WTC11 (cell line): Measurements from ENCODE around the gene P2RY11. TPM values are rescaled to one million over a fixed set of nuclear protein-coding genes. Genes with fewer than 3 reads are reported as not detected.

Experiments
- ATAC-seq: fragments of 200-7000 bp; cut with Tn5 transposase; 2 replicates; pipeline ENCODE4 v1.10.0; 2021; ENCODE audit warnings: mild to moderate bottlenecking, moderate library complexity
- CTCF ChIA-PET: fragments of 300-600 bp; sonication (Branson Sonifier 250); formaldehyde crosslinking; loops from one replicate; lab custom pipeline; 2021; ENCODE audit warnings: antibody characterized with exemption; lab: Charles Lee
- POLR2A ChIA-PET: fragments of 350-600 bp; sonication (Branson Sonifier 250); formaldehyde crosslinking; loops from one replicate; lab custom pipeline; 2021; ENCODE audit warnings: antibody characterized with exemption; lab: Charles Lee
- DNase-seq: peaks from one replicate; pipeline ENCODE4 v3.0.0; 2021; ENCODE audit warnings: low spot score
- H3K27ac Mint-ChIP-seq: 2 replicates; pipeline ENCODE4 v1.8.0; 2021; ENCODE audit warnings: mixed read lengths
- H3K27me3 Mint-ChIP-seq: 2 replicates; pipeline ENCODE4 v1.8.0; 2021; ENCODE audit warnings: low read depth, mild to moderate bottlenecking, moderate library complexity, mixed read lengths
- H3K36me3 Mint-ChIP-seq: 2 replicates; pipeline ENCODE4 v1.8.0; 2021; ENCODE audit warnings: mixed read lengths
- H3K4me1 Mint-ChIP-seq: 2 replicates; pipeline ENCODE4 v1.8.0; 2022; ENCODE audit warnings: mixed read lengths
- H3K4me3 Mint-ChIP-seq: 2 replicates; pipeline ENCODE4 v1.8.0; 2021; ENCODE audit warnings: mild to moderate bottlenecking, moderate library complexity, mixed read lengths
- H3K9me3 Mint-ChIP-seq: 2 replicates; pipeline ENCODE4 v1.8.0; 2021; ENCODE audit warnings: mixed read lengths
- ATF1 ChIP-seq: sonication (generic); formaldehyde crosslinking; IDR thresholded peaks from 2 replicates; pipeline ENCODE4 v1.8.1; 2023; ENCODE audit warnings: mild to moderate bottlenecking, moderate library complexity, missing genetic modification reagents
- CREB1 ChIP-seq: sonication (generic); formaldehyde crosslinking; IDR thresholded peaks from 2 replicates; pipeline ENCODE4 v1.8.0; 2023; ENCODE audit warnings: mild to moderate bottlenecking, missing genetic modification reagents
- CREM ChIP-seq: sonication (generic); formaldehyde crosslinking; IDR thresholded peaks from 2 replicates; pipeline ENCODE4 v1.8.1; 2022; ENCODE audit warnings: mild to moderate bottlenecking, missing genetic modification reagents, moderate library complexity
- ELF4 ChIP-seq: sonication (generic); formaldehyde crosslinking; IDR thresholded peaks from 2 replicates; pipeline ENCODE4 v1.8.1; 2022; ENCODE audit warnings: low read depth, mild to moderate bottlenecking, moderate library complexity, missing genetic modification reagents
- EMX1 ChIP-seq: fragments of 250-450 bp; sonication (Bioruptor Pico); IDR thresholded peaks from 2 replicates; pipeline ENCODE4 v1.8.0; 2021; ENCODE audit warnings: mild to moderate bottlenecking
- ESRRA ChIP-seq: sonication (generic); formaldehyde crosslinking; IDR thresholded peaks from 2 replicates; pipeline ENCODE4 v1.8.1; 2022; ENCODE audit warnings: mild to moderate bottlenecking, missing genetic modification reagents, borderline replicate concordance
- JAZF1 ChIP-seq: fragments of 250-450 bp; sonication (Bioruptor Pico); IDR thresholded peaks from 2 replicates; pipeline ENCODE4 v1.9.0; 2021; ENCODE audit warnings: moderate library complexity, mild to moderate bottlenecking, inconsistent platforms
- NFATC4 ChIP-seq: fragments of 250-450 bp; sonication (Bioruptor Pico); IDR thresholded peaks from 2 replicates; pipeline ENCODE4 v1.9.0; 2021; ENCODE audit warnings: mild to moderate bottlenecking
- NFE2L1 ChIP-seq: sonication (generic); formaldehyde crosslinking; IDR thresholded peaks from 2 replicates; pipeline ENCODE4 v1.8.1; 2023; ENCODE audit warnings: missing genetic modification reagents
- NFYB ChIP-seq: sonication (generic); formaldehyde crosslinking; conservative IDR thresholded peaks from 2 replicates; pipeline ENCODE4 v1.8.0; 2022; ENCODE audit warnings: low read depth, missing genetic modification reagents
- NR3C1 ChIP-seq: sonication (generic); formaldehyde crosslinking; conservative IDR thresholded peaks from 2 replicates; pipeline ENCODE4 v1.8.1; 2023; ENCODE audit warnings: low read depth, mild to moderate bottlenecking, missing genetic modification reagents
- OVOL2 ChIP-seq: fragments of 250-450 bp; sonication (Bioruptor Pico); IDR thresholded peaks from 2 replicates; pipeline ENCODE4 v1.9.0; 2021; ENCODE audit warnings: mild to moderate bottlenecking, borderline replicate concordance
- RELA ChIP-seq: sonication (generic); formaldehyde crosslinking; IDR thresholded peaks from 2 replicates; pipeline ENCODE4 v1.8.1; 2022; ENCODE audit warnings: missing genetic modification reagents, mild to moderate bottlenecking, borderline replicate concordance
- ZBTB21 ChIP-seq: sonication (generic); formaldehyde crosslinking; IDR thresholded peaks from 2 replicates; pipeline ENCODE4 v1.8.1; 2023; ENCODE audit warnings: mild to moderate bottlenecking, missing genetic modification reagents, borderline replicate concordance
- ZNF219 ChIP-seq: sonication (generic); formaldehyde crosslinking; IDR thresholded peaks from 2 replicates; pipeline ENCODE4 v1.8.0; 2023; ENCODE audit warnings: missing genetic modification reagents, mild to moderate bottlenecking, borderline replicate concordance
- ZNF263 ChIP-seq: sonication (generic); formaldehyde crosslinking; IDR thresholded peaks from 2 replicates; pipeline ENCODE4 v1.8.1; 2022; ENCODE audit warnings: low read depth, mild to moderate bottlenecking, moderate library complexity, missing genetic modification reagents
- ZNF671 ChIP-seq: fragments of 250-450 bp; sonication (Bioruptor Pico); IDR thresholded peaks from 2 replicates; pipeline ENCODE4 v1.8.0; 2021; ENCODE audit warnings: mild to moderate bottlenecking
- total RNA-seq: library from RNA; stranded (reverse); gene quantifications from 3 replicates; pipeline ENCODE4 v1.2.3, GENCODE V29; 2021
- TF ChIP-seq, protein P1 (sequence below): fragments of 250-450 bp; sonication (Bioruptor Pico); IDR thresholded peaks from 2 replicates; pipeline ENCODE4 v1.9.0; 2021; ENCODE audit warnings: mild to moderate bottlenecking, borderline replicate concordance
- TF ChIP-seq, protein P2 (sequence below): sonication (generic); formaldehyde crosslinking; conservative IDR thresholded peaks from 2 replicates; pipeline ENCODE4 v1.8.1; 2023; ENCODE audit warnings: mild to moderate bottlenecking, low read depth, missing genetic modification reagents, moderate library complexity
- TF ChIP-seq, protein P3 (sequence below): sonication (generic); formaldehyde crosslinking; IDR thresholded peaks from 2 replicates; pipeline ENCODE4 v1.8.1; 2023; ENCODE audit warnings: mild to moderate bottlenecking, missing genetic modification reagents
- TF ChIP-seq, protein P4 (sequence below): sonication (generic); formaldehyde crosslinking; IDR thresholded peaks from 2 replicates; pipeline ENCODE4 v1.8.1; 2022; ENCODE audit warnings: low read depth, mild to moderate bottlenecking, moderate library complexity, missing genetic modification reagents, borderline replicate concordance
- TF ChIP-seq, protein P5 (sequence below): sonication (generic); formaldehyde crosslinking; IDR thresholded peaks from 2 replicates; pipeline ENCODE4 v1.8.0; 2022; ENCODE audit warnings: mild to moderate bottlenecking, missing genetic modification reagents

Gene P2RY11
- total RNA-seq, 1 experiment from 2014 or later, result 21.0 TPM

DNA sequence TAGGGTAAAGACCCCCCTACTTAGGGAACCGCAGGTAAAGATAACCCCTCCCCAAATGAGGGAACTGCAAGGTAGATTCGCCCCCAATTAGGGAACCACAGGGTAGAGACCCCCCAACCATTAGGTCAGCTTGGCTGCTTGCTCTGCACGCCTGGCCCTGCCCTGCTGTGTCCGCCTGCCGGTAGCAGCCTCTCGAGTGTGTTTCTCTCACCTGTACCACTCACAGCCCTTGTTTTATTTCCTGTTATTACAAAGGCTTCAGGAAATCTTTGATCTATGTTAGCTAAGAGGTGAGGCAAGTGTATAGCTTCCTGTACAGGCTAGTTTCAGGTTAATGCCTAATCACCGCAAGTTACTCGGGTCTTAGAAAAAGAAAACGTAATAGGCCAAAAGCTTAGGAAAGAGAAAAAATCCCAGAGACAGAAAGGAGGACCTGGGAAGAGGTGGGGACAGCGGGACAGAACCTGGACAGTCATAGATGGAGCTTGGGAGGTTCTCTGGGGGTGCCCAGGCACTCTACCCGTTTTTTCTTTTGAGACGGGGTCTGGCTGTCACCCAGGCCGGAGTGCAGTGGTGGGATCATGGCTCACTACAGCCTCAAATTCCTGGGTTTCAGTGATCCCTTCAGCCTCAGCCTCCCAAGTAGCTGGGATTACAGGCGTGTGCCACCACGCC, 31.3 kb downstream of the P2RY11 start (continued):
- TF ChIP-seq, protein P1, sequence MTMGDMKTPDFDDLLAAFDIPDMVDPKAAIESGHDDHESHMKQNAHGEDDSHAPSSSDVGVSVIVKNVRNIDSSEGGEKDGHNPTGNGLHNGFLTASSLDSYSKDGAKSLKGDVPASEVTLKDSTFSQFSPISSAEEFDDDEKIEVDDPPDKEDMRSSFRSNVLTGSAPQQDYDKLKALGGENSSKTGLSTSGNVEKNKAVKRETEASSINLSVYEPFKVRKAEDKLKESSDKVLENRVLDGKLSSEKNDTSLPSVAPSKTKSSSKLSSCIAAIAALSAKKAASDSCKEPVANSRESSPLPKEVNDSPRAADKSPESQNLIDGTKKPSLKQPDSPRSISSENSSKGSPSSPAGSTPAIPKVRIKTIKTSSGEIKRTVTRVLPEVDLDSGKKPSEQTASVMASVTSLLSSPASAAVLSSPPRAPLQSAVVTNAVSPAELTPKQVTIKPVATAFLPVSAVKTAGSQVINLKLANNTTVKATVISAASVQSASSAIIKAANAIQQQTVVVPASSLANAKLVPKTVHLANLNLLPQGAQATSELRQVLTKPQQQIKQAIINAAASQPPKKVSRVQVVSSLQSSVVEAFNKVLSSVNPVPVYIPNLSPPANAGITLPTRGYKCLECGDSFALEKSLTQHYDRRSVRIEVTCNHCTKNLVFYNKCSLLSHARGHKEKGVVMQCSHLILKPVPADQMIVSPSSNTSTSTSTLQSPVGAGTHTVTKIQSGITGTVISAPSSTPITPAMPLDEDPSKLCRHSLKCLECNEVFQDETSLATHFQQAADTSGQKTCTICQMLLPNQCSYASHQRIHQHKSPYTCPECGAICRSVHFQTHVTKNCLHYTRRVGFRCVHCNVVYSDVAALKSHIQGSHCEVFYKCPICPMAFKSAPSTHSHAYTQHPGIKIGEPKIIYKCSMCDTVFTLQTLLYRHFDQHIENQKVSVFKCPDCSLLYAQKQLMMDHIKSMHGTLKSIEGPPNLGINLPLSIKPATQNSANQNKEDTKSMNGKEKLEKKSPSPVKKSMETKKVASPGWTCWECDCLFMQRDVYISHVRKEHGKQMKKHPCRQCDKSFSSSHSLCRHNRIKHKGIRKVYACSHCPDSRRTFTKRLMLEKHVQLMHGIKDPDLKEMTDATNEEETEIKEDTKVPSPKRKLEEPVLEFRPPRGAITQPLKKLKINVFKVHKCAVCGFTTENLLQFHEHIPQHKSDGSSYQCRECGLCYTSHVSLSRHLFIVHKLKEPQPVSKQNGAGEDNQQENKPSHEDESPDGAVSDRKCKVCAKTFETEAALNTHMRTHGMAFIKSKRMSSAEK (CRISPR knock-in tag), result no peak
- TF ChIP-seq ELF4 (CRISPR knock-in tag) (no peak), NFATC4 (CRISPR knock-in tag) (no peak), OVOL2 (no peak), RELA (CRISPR knock-in tag) (no peak), CREB1 (CRISPR knock-in tag) (no peak), ATF1 (CRISPR knock-in tag) (no peak), JAZF1 (no peak), NFE2L1 (CRISPR knock-in tag) (no peak)
- TF ChIP-seq, protein P2, sequence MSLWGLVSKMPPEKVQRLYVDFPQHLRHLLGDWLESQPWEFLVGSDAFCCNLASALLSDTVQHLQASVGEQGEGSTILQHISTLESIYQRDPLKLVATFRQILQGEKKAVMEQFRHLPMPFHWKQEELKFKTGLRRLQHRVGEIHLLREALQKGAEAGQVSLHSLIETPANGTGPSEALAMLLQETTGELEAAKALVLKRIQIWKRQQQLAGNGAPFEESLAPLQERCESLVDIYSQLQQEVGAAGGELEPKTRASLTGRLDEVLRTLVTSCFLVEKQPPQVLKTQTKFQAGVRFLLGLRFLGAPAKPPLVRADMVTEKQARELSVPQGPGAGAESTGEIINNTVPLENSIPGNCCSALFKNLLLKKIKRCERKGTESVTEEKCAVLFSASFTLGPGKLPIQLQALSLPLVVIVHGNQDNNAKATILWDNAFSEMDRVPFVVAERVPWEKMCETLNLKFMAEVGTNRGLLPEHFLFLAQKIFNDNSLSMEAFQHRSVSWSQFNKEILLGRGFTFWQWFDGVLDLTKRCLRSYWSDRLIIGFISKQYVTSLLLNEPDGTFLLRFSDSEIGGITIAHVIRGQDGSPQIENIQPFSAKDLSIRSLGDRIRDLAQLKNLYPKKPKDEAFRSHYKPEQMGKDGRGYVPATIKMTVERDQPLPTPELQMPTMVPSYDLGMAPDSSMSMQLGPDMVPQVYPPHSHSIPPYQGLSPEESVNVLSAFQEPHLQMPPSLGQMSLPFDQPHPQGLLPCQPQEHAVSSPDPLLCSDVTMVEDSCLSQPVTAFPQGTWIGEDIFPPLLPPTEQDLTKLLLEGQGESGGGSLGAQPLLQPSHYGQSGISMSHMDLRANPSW (CRISPR knock-in tag), result no peak
- TF ChIP-seq, protein P3, sequence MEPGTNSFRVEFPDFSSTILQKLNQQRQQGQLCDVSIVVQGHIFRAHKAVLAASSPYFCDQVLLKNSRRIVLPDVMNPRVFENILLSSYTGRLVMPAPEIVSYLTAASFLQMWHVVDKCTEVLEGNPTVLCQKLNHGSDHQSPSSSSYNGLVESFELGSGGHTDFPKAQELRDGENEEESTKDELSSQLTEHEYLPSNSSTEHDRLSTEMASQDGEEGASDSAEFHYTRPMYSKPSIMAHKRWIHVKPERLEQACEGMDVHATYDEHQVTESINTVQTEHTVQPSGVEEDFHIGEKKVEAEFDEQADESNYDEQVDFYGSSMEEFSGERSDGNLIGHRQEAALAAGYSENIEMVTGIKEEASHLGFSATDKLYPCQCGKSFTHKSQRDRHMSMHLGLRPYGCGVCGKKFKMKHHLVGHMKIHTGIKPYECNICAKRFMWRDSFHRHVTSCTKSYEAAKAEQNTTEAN (CRISPR knock-in tag), result no peak

DNA sequence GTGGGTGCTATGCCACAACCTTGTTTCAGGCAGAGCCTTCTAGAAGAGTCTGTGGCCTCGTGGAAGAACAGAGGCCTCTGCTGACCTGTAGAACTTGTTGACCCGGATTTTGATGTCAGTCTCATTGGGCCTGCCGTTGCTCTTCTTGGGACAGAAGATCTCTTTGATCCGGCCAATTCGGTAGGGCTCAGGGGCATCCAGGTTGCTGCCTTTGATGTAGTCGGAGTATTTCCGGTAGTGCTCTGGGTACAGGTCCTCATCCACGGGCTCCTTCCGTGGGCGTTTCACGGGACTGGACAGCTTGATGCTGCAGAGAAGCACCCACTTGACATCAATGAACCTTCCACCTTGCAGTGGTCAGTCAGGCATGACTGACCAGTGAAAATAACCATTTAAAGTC, 32.2 kb downstream of the P2RY11 start:
- Mint-ChIP-seq H3K36me3 (peaks cover 71% of the 10 kb centered on the region), H3K9me3 (no peaks in the 10 kb centered on the region), H3K4me3 (no peak overlapping the region), H3K27me3 (no peaks in the 10 kb centered on the region), H3K27ac (no peak overlapping the region), H3K4me1 (no peaks in the 10 kb centered on the region)
- POLR2A ChIA-PET, result no interaction called here
- DNase-seq (no peak), ATAC-seq (no peak)
- CTCF ChIA-PET, result no interaction called here
- TF ChIP-seq, protein P3 (CRISPR knock-in tag), result no peak
- TF ChIP-seq ZBTB21 (CRISPR knock-in tag) (no peak), CREM (CRISPR knock-in tag) (no peak), ZNF671 (CRISPR knock-in tag) (no peak), NFYB (no peak), ZNF263 (CRISPR knock-in tag) (no peak), NR3C1 (CRISPR knock-in tag) (no peak), EMX1 (CRISPR knock-in tag) (no peak), ESRRA (CRISPR knock-in tag) (no peak), ZNF219 (CRISPR knock-in tag) (no peak)
- TF ChIP-seq, protein P4, sequence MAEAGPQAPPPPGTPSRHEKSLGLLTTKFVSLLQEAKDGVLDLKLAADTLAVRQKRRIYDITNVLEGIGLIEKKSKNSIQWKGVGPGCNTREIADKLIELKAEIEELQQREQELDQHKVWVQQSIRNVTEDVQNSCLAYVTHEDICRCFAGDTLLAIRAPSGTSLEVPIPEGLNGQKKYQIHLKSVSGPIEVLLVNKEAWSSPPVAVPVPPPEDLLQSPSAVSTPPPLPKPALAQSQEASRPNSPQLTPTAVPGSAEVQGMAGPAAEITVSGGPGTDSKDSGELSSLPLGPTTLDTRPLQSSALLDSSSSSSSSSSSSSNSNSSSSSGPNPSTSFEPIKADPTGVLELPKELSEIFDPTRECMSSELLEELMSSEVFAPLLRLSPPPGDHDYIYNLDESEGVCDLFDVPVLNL (CRISPR knock-in tag), result no peak
- TF ChIP-seq, protein P5, sequence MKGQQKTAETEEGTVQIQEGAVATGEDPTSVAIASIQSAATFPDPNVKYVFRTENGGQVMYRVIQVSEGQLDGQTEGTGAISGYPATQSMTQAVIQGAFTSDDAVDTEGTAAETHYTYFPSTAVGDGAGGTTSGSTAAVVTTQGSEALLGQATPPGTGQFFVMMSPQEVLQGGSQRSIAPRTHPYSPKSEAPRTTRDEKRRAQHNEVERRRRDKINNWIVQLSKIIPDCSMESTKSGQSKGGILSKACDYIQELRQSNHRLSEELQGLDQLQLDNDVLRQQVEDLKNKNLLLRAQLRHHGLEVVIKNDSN (CRISPR knock-in tag), result no peak
- TF ChIP-seq, protein P2 (CRISPR knock-in tag), result no peak
